Osteoblast (primary cell): ENCODE results near the gene COG5. TPM values are rescaled to one million over a fixed set of nuclear protein-coding genes. Genes with fewer than 3 reads are reported as not detected.

Source experiments
- DNase-seq: peaks from one replicate; pipeline ENCODE4 v3.0.0; 2011; ENCODE audit warnings: low spot score, mixed read lengths; ENCODE audit not compliant: insufficient read length; ENCODE audit errors: missing footprints
- H2AFZ ChIP-seq: 2 replicates; pipeline ENCODE4 v1.6.0; 2011; ENCODE audit warnings: mild to moderate bottlenecking, low read length
- H3K27ac ChIP-seq: 2 replicates; pipeline ENCODE4 v1.5.1; 2011; ENCODE audit warnings: mild to moderate bottlenecking, low read depth, low read length, moderate library complexity
- H3K27me3 ChIP-seq: 2 replicates; pipeline ENCODE4 v1.6.0; 2012; ENCODE audit warnings: mild to moderate bottlenecking, control low read depth, inconsistent platforms, low read length, moderate library complexity; ENCODE audit not compliant: insufficient read depth
- H3K36me3 ChIP-seq: 2 replicates; pipeline ENCODE4 v1.5.1; 2011; ENCODE audit warnings: mild to moderate bottlenecking, low read length, control low read depth, moderate library complexity; ENCODE audit not compliant: insufficient read depth
- H3K4me1 ChIP-seq: 2 replicates; pipeline ENCODE4 v1.5.1; 2011; ENCODE audit warnings: mild to moderate bottlenecking, low read length, control low read depth, moderate library complexity; ENCODE audit not compliant: insufficient read depth
- H3K4me2 ChIP-seq: 2 replicates; pipeline ENCODE4 v1.6.0; 2011; ENCODE audit warnings: mild to moderate bottlenecking, low read length; ENCODE audit not compliant: insufficient read depth
- H3K4me3 ChIP-seq: fragments of 200-600 bp; sonication (generic); 3 replicates; pipeline ENCODE4 v1.5.1; 2012; ENCODE audit warnings: mild to moderate bottlenecking, low read length, inconsistent platforms; ENCODE audit not compliant: insufficient read depth
- H3K79me2 ChIP-seq: 2 replicates; pipeline ENCODE4 v1.6.0; 2012; ENCODE audit warnings: mild to moderate bottlenecking, low read length, control low read depth, inconsistent platforms; ENCODE audit not compliant: insufficient read depth
- H3K9me3 ChIP-seq: 2 replicates; pipeline ENCODE4 v1.5.1; 2011; ENCODE audit warnings: low read depth, low read length, control low read depth
- H4K20me1 ChIP-seq: 2 replicates; pipeline ENCODE4 v1.6.0; 2012; ENCODE audit warnings: mild to moderate bottlenecking, low read length, control low read depth; ENCODE audit not compliant: insufficient read depth
- total RNA-seq: library from RNA; depleted of rRNA; stranded (reverse); fragments of >200 nt; gene quantifications from 2 replicates; pipeline ENCODE4 v1.2.3, GENCODE V29; 2012
- TF ChIP-seq, protein P1 (sequence below): IDR thresholded peaks from 2 replicates; pipeline ENCODE4 v1.5.1; 2011; ENCODE audit warnings: mild to moderate bottlenecking, low read depth, low read length, moderate library complexity; ENCODE audit errors: extremely low read depth

Gene COG5
- 29.7 and 51.0 TPM in 2 replicates for total RNA-seq

DNA sequence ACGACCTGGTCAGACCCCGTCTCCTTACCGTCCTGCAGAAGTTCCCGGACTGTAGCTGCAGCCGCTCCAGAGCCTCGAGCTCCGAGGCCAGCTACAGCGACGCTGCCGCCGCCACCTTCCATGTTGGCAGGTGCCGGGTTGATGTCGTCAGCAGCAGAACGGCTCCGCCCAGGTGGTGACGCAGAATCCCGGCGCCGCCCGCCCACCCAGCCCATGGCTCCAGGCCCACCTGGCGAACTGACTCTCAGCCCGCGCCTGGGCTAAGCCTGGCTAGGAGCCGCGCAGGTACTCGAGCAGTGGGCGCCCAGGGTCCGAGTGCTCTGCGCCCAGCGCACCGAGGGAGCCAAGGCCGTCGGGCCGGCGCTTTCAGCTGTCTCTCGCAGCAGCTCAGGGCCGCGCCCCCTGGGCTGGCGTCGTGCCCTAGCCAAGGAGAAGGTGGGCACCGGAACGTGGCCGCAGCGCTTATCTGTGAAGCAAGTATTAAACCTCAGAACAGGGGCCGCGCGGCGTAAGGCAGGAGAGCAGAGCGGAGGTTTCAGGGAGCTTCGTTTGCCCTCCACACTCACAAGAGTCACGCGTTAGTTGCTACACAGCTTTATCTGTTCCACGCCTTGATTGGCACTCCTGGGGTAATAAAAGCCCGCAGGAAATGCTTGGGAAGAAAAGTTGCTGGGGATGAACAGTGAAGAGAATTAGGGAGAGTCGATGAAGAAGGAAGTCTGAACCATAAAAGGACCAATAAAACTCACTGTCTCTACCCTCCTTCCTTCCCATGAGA, at the start of gene COG5, which contains the start of gene DUS4L:
Gene COG5, minus strand, starts transcription at position 146 of the 778 bp plus-strand sequence. Its CDS starts 24 bp downstream, at position 122.
Gene DUS4L, plus strand, starts transcription at position 197 of the 778 bp plus-strand sequence. CDS start 3,100 bp downstream, outside the sequence.
- peak within 1 kb of the TSS; percentile 91 for H3K4me3 ChIP-seq
- H3K27me3 ChIP-seq, result no peaks in the 10 kb centered on the region
- H3K27ac ChIP-seq, result peak within 1 kb of the TSS; percentile 94
- H3K4me1 ChIP-seq, result peaks cover 45% of the 10 kb centered on the region
- peaks cover 4% of the 10 kb centered on the region for H4K20me1 ChIP-seq
- H3K36me3 ChIP-seq, result no peaks in the 10 kb centered on the region
- no peaks in the 10 kb centered on the region for H3K9me3 ChIP-seq
- peak; percentile 89 for DNase-seq
- peak within 1 kb of the TSS; percentile 97 for H2AFZ ChIP-seq
- TF ChIP-seq, protein P1, sequence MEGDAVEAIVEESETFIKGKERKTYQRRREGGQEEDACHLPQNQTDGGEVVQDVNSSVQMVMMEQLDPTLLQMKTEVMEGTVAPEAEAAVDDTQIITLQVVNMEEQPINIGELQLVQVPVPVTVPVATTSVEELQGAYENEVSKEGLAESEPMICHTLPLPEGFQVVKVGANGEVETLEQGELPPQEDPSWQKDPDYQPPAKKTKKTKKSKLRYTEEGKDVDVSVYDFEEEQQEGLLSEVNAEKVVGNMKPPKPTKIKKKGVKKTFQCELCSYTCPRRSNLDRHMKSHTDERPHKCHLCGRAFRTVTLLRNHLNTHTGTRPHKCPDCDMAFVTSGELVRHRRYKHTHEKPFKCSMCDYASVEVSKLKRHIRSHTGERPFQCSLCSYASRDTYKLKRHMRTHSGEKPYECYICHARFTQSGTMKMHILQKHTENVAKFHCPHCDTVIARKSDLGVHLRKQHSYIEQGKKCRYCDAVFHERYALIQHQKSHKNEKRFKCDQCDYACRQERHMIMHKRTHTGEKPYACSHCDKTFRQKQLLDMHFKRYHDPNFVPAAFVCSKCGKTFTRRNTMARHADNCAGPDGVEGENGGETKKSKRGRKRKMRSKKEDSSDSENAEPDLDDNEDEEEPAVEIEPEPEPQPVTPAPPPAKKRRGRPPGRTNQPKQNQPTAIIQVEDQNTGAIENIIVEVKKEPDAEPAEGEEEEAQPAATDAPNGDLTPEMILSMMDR, result no peak
- peaks cover 48% of the 10 kb centered on the region for H3K79me2 ChIP-seq
- peak within 1 kb of the TSS; percentile 99 for H3K4me2 ChIP-seq

DNA sequence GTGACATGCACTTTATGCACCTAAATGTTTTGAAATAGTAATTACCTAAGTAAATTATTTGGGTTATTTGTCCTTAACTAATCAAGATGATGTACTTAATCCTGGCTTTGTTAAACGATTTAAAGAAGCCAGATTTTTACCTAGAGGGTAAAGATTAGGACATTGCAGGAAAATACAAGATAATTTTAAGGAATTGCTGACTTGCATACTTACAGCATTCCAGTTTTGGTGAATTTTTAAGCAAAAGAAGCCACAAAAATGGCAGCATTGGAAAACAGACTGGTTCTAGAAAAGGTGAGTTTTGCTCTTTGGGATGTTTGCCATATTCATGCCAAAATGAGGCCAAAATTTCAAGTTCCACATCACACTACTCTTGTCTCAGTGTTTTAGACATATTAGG, 49.7 kb upstream of the COG5 start:
- Histone ChIP-seq H4K20me1 (no peaks in the 10 kb centered on the region), H2AFZ (no peak overlapping the region), H3K79me2 (no peaks in the 10 kb centered on the region), H3K27ac (no peak overlapping the region), H3K9me3 (no peaks in the 10 kb centered on the region), H3K4me2 (no peak overlapping the region), H3K4me3 (no peak overlapping the region), H3K27me3 (no peaks in the 10 kb centered on the region), H3K36me3 (peaks cover 5% of the 10 kb centered on the region), H3K4me1 (peaks cover 15% of the 10 kb centered on the region)
- TF ChIP-seq, protein P1, result no peak
- DNase-seq, result no peak

DNA sequence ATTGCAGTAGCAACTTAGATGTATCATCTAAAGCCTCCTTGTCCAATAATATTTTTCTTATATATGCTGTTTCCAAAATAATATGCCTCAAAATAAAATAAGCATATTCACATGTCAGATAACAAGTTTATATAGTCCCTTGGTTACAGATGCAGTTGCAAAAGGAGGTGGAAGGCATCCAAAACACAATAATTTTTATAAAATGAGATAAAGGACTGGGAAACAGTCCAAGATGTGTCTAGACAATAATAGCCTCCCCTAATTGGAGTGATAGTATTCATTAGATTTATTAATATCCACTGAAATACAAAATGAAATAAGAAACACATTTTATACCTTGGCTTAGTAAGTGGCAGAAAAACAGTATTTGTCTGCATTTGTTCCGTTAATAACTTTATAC, 46.6 kb upstream of the COG5 start:
- Histone ChIP-seq H3K36me3 (peaks cover 5% of the 10 kb centered on the region), H3K4me3 (no peak overlapping the region), H4K20me1 (no peaks in the 10 kb centered on the region), H2AFZ (no peak overlapping the region), H3K4me2 (no peak overlapping the region), H3K27ac (no peak overlapping the region), H3K4me1 (peaks cover 15% of the 10 kb centered on the region), H3K79me2 (no peaks in the 10 kb centered on the region), H3K27me3 (no peaks in the 10 kb centered on the region), H3K9me3 (no peaks in the 10 kb centered on the region)
- DNase-seq, result no peak
- TF ChIP-seq, protein P1, result no peak

DNA sequence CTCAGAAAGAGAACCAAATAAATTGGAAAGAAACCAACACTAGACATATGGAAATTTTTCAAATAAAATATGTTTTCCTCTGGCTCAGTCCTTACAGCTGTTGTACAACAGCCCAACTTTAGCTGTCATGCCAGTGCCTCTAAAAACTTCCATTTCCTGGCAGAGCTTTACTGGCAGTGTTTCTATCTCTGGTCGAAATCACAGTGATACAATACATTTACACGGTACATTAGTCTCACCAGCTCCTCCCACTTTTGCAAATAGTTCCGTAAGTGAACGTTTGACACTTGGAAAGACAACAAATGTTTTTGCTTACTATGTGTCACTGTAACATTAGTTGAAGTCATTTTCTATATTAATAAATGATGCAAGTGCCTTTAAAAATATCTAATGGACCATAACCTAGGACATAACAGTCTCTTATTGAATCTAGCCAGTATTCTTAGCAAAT, 46.1 kb upstream of the COG5 start:
- Histone ChIP-seq H3K27me3 (no peaks in the 10 kb centered on the region), H3K4me3 (no peak overlapping the region), H2AFZ (no peak overlapping the region), H3K9me3 (no peaks in the 10 kb centered on the region), H3K4me1 (peaks cover 14% of the 10 kb centered on the region), H3K27ac (no peak overlapping the region), H3K36me3 (peaks cover 9% of the 10 kb centered on the region), H4K20me1 (no peaks in the 10 kb centered on the region), H3K4me2 (no peak overlapping the region), H3K79me2 (no peaks in the 10 kb centered on the region)
- no peak for DNase-seq
- TF ChIP-seq, protein P1, result no peak
